SK-N-SH (cell line): ENCODE data around the gene NTN5.

ENCODE experiments used
- CHD2 ChIP-seq: fragments of 150-350 bp; IDR thresholded peaks from 2 replicates; pipeline ENCODE4 v1.6.1; 2018; ENCODE audit warnings: low read length; ENCODE audit not compliant: partially characterized antibody
- CTCF ChIP-seq: fragments of 200-600 bp; sonication (generic); IDR thresholded peaks from 2 replicates; pipeline ENCODE4 v1.6.1; 2017; ENCODE audit warnings: antibody characterized with exemption, mild to moderate bottlenecking, moderate library complexity
- ELF1 ChIP-seq: IDR thresholded peaks from 2 replicates; pipeline ENCODE4 v1.4.0; 2012
- EP300 ChIP-seq, 2 experiments: IDR thresholded peaks; 2 replicates each; pipeline versions ENCODE4 v1.4.0 to v1.6.1; 2012; ENCODE audit warnings: borderline replicate concordance in 1 of 2, low read depth in 1 of 2, low read length in 1 of 2
- EZH2phosphoT487 ChIP-seq: fragments of 200-600 bp; sonication (generic); IDR thresholded peaks from 2 replicates; pipeline ENCODE4 v1.6.1; 2017; ENCODE audit warnings: low read depth, mixed run types, mild to moderate bottlenecking, antibody characterized with exemption, moderate library complexity, borderline replicate concordance
- GABPA ChIP-seq: IDR thresholded peaks from 2 replicates; pipeline ENCODE4 v1.4.0; 2012; ENCODE audit warnings: low read depth, mild to moderate bottlenecking
- MAX ChIP-seq: IDR thresholded peaks from 2 replicates; pipeline ENCODE4 v1.4.0; 2012; ENCODE audit warnings: low read depth
- NRF1 ChIP-seq: IDR thresholded peaks from 2 replicates; pipeline ENCODE4 v1.6.1; 2012; ENCODE audit warnings: low read depth, mild to moderate bottlenecking, low read length
- RAD21 ChIP-seq: IDR thresholded peaks from 2 replicates; pipeline ENCODE4 v1.6.1; 2012; ENCODE audit warnings: mild to moderate bottlenecking, low read length
- REST ChIP-seq: IDR thresholded peaks from 2 replicates; pipeline ENCODE4 v1.6.1; 2012; ENCODE audit warnings: mild to moderate bottlenecking, low read depth, low read length, moderate library complexity
- RFX5 ChIP-seq: IDR thresholded peaks from 2 replicates; pipeline ENCODE4 v1.6.1; 2012; ENCODE audit warnings: mild to moderate bottlenecking, improper control_type of control experiment, low read length
- SMC3 ChIP-seq: IDR thresholded peaks from 2 replicates; pipeline ENCODE4 v1.6.1; 2012; ENCODE audit warnings: low read depth, low read length, improper control_type of control experiment
- USF2 ChIP-seq: fragments of 150-350 bp; IDR thresholded peaks from 2 replicates; pipeline ENCODE4 v1.6.1; 2017; ENCODE audit warnings: antibody characterized with exemption, low read length, low read depth, borderline replicate concordance
- YY1 ChIP-seq: IDR thresholded peaks from 2 replicates; pipeline ENCODE4 v1.4.0; 2012; ENCODE audit warnings: low read depth, mild to moderate bottlenecking

GRCh38 chr19:48629599-48630295, 43.1 kb downstream of the NTN5 start:
- TF ChIP-seq GABPA (no peak), CTCF (no peak), SMC3 (no peak), YY1 (no peak), NRF1 (no peak), ELF1 (no peak), REST (no peak), EZH2phosphoT487 (no peak), MAX (no peak), EP300 (IDR thresholded peaks at IDR 0.05; ENCODE audit: borderline replicate concordance in 1 of 2, low read depth in 1 of 2, low read length in 1 of 2) (no peak), USF2 (no peak), RAD21 (no peak), CHD2 (no peak), RFX5 (no peak)
